Measurements from ENCODE around the gene LRRC31.

The LRRC31 gene

GRCh38 chr3:169869484-169870220, at the start of gene LRRC31:
Gene LRRC31 (minus strand): TSS chr3:169869935. CDS start chr3:169869807, 128 bp downstream.
- DNase-seq: no peak

- DNase-seq: no peak
Measured at GRCh38 chr3:169914321-169914720, 44.6 kb upstream of the LRRC31 start.

- DNase-seq: no peak
Measured at GRCh38 chr3:169913323-169913722, 43.6 kb upstream of the LRRC31 start.

- no peak for DNase-seq
Measured at GRCh38 chr3:169911272-169911671, 41.5 kb upstream of the LRRC31 start, which contains the start of gene SAMD7. Gene SAMD7 (plus strand): TSS chr3:169911572. CDS start chr3:169919499, 7,927 bp downstream.

DNA sequence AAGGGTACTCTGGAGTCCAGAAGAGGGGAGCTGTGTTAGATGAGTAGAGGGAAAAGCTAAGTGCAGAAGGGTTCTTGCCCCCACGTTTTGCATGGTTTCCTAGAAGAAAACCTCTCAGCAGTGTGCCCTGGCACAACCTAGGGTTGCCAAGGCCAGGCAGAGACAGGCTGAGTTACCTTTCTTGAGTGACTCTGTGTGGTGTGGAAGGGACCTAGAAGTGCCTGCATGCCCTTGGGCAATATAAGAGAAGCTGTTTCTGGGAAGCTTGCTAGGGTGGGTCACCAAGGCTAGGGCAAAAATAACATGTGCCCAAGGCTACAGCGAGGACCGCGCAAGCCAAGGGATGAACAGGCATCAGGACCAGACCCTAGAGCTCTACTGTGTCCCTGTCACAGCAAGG, 38.2 kb upstream of the LRRC31 start:
- no peak for DNase-seq

- no peak for DNase-seq
Measured at GRCh38 chr3:169907476-169907875, 37.7 kb upstream of the LRRC31 start.

DNA sequence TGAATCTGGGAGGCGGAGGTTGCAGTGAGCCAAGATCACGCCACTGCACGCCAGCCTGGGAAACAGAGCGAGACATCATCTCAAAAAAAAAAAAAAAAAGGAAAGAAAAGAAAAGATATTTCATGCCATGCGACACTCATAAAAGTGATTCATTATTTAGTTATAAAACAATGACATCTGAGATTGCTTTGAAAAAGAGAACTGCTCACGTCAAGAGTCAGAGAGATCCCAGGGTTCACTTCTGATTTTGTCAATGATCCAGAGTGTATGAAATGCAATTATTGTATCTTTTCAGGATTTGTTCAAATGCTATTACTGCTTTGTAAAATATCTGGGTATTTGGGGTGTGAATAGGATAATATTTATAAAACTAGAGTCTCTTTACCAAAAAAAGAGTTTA, 35.7 kb upstream of the LRRC31 start:
- no peak for DNase-seq

- no peak for DNase-seq
Measured at GRCh38 chr3:169901453-169901852, 31.7 kb upstream of the LRRC31 start.

- no peak for DNase-seq
Measured at GRCh38 chr3:169897284-169897683, 27.5 kb upstream of the LRRC31 start.

DNA sequence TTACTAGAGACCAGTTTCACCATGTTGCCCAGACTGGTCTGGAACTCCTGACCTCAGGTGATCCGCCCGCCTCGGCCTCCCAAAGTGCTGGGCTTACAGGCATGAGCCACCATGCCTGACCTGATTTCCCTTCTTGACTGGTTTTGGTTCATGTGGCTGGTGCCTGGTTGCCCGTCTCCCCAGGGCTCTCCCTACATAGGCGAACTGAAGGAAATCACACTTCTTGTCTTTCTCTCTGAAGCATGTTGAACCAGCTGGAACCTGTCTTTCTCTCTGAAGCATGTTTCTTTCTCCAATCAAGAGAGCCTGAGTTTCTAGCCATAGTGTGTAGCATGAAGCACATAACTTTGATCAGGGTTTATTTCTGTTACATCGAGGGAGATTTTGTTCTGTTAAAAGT, 25.3 kb upstream of the LRRC31 start:
- no peak for DNase-seq

- DNase-seq: no peak
Measured at GRCh38 chr3:169894110-169894509, 24.4 kb upstream of the LRRC31 start.

GRCh38 chr3:169891886-169892285, 22.2 kb upstream of the LRRC31 start:
- no peak for DNase-seq

DNA sequence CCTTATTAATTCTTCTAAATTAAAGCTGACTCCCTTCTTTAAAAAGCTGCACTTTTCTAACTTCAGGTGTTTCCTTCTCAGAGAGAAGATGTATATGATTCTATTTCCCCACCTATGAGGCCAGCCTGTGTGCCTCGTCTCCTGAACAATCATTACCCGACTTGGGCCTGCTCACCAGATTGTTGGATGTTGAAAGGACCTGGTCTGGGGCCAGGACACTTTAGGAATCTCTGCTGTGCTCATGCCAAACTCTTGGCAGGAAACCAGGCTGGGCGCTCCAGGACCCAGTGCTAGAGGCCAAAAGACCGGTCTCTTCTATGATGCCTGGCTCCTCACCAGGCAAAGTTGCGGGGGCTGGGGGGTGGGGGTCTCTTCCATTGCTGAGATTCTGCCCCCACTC, 16.9 kb upstream of the LRRC31 start:
- DNase-seq: no peak

- DNase-seq: no peak
Measured at GRCh38 chr3:169880576-169881250, 11.0 kb upstream of the LRRC31 start.

DNA sequence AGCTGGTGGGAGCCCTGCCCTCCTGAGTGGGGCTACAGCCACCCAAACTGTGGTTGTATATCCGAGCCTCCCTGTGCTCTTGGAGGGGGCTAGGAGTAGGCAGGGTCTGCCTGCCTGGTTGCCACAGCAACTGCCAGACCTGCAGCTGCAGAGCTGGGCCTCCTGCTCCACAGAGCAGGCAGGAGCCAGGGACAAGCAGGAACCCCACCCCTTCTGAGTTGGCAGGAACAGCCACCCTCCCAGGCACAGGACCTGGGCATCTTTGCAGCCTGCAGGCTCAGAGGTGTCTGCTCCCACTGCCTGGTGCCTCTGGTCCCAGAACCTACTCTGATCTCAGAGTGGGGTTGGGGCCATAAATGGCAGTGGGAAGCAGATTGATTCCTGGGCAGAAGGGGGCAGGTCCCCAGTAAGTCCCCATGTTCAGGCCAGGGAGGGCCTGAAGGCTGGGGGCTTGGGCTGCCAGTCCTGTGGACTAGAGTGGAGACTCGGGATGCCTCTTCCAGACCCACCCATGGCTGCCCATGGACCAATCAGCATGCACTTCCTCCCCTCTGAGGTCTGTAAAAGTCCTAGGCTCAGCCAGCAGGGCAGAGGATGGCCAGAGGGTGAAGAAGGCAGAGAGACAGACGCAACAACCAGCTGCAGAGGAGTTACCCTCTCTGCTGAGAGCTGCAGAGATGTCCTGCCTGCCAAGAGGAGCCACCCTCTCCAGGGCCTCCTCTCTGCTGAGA, 10.3 kb upstream of the LRRC31 start:
- DNase-seq: no peak

DNA sequence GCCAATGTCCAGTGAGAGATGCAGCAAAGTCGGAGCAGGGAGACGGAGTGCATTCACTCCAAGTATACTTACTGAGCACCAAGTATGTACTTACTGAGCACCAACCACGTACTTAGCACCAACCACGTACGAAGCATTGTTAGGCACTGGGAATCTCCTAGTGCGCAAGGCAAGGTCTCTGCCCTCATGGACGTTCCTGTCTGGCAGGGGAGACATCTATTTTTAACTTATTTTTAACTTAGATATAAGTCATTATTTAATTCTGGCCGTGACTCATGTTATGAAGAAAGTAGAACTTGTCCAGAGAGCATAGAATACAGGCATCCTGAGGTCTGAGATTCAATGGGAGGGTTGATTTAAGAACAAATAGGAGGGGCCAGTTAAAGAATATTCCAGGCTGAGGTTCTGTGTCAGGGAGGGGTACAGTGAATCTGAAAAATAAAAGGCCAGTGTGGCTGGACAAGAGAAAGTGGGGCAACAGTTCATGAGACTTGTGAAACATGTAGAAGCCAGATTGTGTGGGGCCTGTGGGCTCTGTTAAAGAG, 9.3 kb upstream of the LRRC31 start:
- DNase-seq: no peak

DNA sequence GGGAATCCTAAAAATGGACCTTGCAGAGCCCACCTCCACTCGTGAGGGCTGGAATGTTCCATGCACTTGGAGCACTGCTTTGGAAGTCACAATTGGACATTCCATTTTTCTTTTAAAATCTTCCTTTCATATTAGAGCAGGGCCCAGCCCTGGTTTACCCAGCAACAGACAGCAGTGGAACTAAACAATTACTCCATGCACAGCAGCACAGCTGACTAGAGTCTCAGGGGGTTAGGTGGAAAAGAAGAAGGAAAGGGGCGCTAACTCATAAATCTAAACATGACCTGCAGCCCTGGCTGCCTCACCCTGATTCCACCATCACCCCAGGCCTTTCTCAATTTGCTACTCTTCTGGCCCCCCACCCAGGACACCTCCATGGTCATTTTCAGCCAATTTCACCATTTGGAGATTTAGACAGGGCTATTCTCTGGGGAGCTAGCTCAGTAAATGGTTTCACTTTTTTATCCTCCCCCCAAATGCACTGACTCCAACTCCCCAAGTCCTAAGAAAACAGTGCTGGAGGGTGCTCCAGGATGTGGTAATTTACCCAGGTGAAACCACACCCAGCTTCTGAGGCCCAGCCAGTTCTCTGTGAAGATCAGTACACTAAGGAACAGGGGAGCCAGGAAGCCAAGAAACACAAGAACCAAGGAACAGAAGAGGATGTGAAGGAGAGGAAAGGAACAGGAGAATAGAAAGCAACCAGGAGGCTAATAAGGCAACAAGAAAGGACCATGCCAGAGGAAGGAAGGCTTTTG, 1.6 kb upstream of the LRRC31 start:
- no peak for DNase-seq

DNA sequence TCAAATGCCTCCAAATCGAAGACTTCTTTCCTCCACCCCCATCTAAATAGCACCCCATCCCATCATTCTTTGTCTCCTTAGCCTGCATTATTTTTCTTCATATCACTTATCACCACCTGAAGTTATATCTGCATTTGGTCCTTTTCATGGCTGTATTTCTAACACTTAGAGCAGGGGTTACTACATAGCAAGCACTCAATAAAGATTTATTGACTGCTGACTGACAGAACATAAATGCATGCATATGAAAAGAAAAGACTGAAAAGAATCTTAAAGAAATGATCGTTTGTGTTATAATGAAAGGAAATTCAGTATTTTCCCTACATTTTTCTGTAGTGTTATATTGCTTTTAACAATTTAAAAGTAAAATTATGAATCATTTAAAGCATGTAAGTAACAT, 1.4 kb downstream of the LRRC31 start:
- no peak for DNase-seq

DNA sequence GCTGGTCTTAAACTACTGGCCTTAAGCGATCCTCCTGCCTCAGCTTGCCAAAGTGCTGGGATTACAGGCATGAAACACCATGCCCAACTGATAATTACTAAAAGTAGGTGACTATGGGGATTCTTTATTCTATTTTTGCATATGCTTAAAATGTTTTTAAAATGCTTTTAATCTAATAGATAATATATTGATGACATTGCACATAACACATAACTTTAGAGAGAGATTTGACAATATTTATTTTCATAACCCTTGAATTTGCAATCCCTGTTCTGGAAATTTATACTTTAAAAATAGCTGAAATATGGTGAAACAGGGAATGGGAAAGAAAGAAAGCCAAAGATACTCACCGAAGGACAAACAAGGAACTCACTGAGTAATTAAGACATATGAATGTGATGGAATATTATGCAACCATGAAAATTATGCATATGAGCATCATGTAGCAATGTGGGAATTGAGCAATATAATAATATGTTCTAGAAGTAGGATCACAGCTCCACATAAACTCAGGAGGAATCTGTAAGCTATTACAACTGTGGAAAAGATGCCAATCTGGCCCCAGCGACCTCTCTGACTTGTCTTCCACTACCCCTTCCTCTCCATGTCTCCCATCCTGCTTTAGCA, 2.0 kb downstream of the LRRC31 start:
- no peak for DNase-seq

DNA sequence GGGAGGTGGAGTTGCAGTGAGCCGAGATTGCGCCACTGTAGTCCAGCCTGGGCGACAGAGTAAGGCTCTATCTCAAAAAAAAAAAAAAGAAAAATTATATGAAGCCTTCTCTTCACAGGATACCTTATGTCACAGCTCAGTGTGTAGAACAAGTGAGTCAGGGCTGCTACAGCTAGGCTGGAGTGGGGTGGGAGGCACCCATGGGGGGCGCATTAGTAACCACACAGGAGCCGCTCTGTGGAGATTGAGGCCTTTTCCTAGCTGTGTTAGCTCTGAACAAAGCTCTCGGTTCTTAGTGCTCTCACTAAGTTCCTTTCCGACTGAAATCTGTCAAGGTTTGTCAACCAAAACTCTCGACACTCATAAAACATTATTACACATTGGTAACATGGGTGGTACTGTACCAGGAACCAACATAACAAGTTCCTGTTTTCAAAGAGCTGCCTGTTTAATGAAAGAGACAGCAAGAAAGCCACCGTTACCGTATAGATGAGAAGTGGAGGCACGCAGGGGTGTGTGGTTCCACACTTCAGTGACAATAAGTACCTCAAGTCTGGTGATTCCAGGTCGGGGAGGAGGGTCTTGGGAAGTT, 4.5 kb downstream of the LRRC31 start:
- peak; percentile 3 to 19 for DNase-seq

DNA sequence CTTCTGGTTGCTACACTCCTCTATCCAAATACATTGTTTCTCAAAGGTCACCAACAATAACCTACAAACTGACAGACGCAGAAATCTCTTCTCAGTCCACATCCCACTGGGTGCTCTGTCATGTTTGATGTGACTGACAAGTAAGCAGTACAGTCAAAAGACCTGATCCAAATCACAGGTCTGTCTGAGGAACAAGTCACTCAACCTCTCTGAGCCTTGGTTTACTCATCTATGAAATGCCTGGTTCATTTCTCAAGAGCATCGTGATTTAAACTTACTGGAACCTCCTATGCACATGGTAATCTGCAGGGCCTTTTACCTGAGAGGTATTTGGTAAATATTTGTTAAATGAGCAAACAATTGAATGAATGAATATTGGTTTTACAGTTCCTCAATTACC, 5.5 kb downstream of the LRRC31 start:
- no peak for DNase-seq

DNA sequence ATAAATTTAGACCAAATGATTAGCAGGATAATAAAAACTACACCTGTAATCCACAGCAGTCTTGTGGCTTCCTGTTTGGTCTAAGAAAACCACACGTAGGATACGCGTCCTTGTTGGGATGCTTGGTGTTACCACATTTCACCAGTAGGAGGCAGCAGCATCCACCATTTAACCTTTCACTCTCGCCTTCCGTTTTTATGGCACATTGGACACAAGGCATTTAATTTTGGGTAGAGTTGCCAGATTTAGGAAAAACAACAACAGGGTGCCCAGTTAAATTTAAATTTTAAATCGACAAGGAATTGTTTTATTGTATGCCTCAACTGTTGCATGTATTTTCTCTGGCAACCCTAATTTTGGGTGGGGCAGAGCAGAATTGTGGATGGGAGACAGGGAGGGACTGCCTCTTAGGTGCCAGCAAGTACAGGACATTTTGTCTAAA, 6.3 kb downstream of the LRRC31 start:
- DNase-seq: peak; percentile 39 to 45
